ENCODE results near the gene ARHGAP15.

Gene ARHGAP15

GRCh38 chr2:143237146-143237777 lies 108.0 kb downstream of the ARHGAP15 start:
- no peak for TF ChIP-seq CTCF (IDR thresholded peaks at IDR 0.05; ENCODE audit: insufficient read depth, low read depth, low read length, missing control alignments)
- DNase-seq (ENCODE audit: low read depth): no peak
- no peak overlapping the region for H3K4me3 ChIP-seq (ENCODE audit: low read depth, low read length)

- DNase-seq (ENCODE audit: low read depth): no peak
- H3K4me3 ChIP-seq (ENCODE audit: low read depth, low read length): no peak overlapping the region
- no peak for TF ChIP-seq CTCF (IDR thresholded peaks at IDR 0.05; ENCODE audit: insufficient read depth, low read depth, low read length, missing control alignments)
These were observed 112.3 kb downstream of the ARHGAP15 start for GRCh38 chr2:143241403-143242088.

GRCh38 chr2:143246246-143246645 lies 117.0 kb downstream of the ARHGAP15 start:
- no peak for DNase-seq (ENCODE audit: low read depth)
- TF ChIP-seq CTCF (IDR thresholded peaks at IDR 0.05; ENCODE audit: insufficient read depth, low read depth, low read length, missing control alignments): no peak
- no peak overlapping the region for H3K4me3 ChIP-seq (ENCODE audit: low read depth, low read length)

GRCh38 chr2:143246815-143247744 lies 117.9 kb downstream of the ARHGAP15 start:
- no peak for TF ChIP-seq CTCF (IDR thresholded peaks at IDR 0.05; ENCODE audit: insufficient read depth, low read depth, low read length, missing control alignments)
- H3K4me3 ChIP-seq (ENCODE audit: low read depth, low read length): no peak overlapping the region
- no peak for DNase-seq (ENCODE audit: low read depth)

- no peak for DNase-seq (ENCODE audit: low read depth)
- TF ChIP-seq CTCF (IDR thresholded peaks at IDR 0.05; ENCODE audit: insufficient read depth, low read depth, low read length, missing control alignments): no peak
- H3K4me3 ChIP-seq (ENCODE audit: low read depth, low read length): no peak overlapping the region
These were observed 119.4 kb downstream of the ARHGAP15 start for GRCh38 chr2:143248631-143249030.

GRCh38 chr2:143251681-143252080 lies 122.5 kb downstream of the ARHGAP15 start:
- no peak overlapping the region for H3K4me3 ChIP-seq (ENCODE audit: low read depth, low read length)
- no peak for TF ChIP-seq CTCF (IDR thresholded peaks at IDR 0.05; ENCODE audit: insufficient read depth, low read depth, low read length, missing control alignments)
- DNase-seq (ENCODE audit: low read depth): no peak
